Measurements from ENCODE around the gene IL7R.

Gene IL7R

DNA sequence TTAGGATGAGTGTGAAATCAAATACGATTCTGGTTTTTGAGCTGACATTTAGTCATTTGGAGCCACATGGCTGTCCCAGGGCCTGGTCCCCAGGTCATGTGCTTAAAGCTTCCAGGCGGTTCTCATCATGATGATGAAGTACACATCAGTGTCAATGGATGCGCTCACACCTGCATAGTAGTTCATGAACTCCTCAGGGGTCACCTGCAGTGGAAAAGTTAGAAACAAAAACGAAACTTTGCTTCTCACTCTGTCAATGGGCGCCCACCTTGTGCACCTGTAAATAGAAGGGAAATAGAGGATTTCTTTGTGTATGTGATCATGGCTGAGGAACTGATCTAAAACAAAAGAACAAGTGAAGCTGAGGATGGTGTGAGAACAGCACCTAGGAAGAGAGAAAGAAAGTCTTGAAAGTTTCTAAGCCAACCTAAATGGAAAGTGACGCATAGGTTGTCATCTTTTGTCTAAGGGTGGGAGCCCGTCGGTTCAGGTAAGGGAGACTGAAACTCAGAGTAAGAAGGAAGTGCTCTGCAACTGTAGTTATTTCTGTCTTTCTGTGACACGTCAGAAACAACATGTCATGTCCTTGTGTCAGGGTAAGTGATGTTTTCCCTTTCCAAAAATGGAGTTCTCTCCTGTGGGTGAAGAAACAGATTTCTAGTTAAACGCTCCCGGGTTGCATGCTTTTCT lies 47.9 kb downstream of the IL7R start:
- no peak for DNase-seq (ENCODE audit: low read depth in 2 of 2)

DNA sequence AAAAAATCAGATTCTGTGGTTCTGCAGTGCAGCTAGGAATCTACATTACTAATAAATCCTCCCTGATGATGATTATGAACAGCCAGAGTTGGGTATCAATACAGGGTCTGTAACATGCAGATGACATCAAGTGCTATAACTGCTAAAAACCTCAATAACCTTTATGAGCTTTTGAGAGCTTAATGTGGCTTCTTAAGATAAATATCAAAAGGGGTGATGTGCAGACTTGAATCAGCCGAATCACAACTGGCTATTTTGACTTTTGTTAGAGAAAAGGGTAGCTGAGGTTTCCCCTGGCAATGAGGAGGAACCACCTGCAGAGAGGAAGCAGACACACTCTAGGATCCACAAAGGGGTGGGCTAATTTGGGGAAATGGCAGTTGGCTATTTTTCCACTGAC lies 51.5 kb downstream of the IL7R start:
- peak; percentile 69 to 74 for DNase-seq (ENCODE audit: low read depth in 2 of 2)

DNA sequence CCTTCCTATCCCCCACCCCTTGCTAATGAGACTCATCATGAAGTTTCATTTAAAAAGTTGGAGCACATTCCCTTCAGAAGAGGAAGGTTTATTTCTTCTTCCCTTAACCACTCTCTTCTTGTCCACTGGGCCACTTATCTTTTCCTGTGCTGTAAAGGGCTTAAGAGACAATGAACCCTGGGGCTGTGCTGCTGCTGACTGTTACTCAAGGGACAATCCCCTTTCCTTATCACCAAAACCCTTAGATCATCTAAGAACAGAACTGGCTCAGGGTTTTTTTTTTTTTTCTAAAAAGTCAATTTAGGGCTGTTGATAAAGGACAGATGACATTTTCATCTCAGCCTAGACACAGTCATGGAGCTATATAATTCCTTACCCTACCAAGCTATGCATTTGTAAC lies 52.1 kb downstream of the IL7R start:
- no peak for DNase-seq (ENCODE audit: low read depth in 2 of 2)

DNA sequence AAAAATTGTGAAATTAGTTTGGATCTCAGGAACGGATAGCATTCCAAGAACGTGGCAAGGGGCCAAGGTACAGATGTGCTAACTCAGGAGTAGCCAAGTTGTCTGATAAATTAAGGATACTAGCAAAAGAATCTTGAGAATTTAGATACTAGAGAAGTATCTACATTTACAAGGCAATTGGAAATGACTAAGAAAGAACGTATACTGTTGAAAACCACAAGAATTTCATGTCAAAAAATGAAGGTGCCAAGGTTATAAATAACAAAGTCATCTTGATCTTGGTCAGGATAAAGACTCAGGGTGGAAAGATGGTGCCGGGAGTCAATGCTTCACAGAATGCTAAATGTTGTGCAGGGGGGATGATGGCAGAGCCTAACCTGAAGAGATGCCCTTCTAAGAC lies 62.5 kb downstream of the IL7R start:
- DNase-seq (ENCODE audit: low read depth in 2 of 2): peak; percentile 98 to 99

DNA sequence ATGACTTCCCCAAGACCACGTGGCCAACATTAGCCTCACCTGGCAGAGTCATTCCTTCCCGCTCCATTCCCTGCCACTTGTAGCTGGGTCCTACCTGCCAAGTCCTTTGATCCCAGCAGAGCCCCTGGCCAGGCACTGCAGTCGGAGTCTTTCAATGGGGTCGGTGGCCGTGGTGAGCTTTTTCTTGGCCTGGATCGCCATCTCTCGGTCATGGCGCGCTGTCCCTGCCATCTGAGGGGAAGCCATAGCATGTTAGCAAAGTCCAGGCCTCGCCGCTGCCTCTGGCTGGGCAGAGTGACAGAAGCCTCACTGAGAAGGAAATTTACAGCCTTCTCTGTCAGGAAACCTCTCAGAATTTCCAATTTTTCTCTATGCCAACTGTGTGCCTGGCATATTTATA lies 64.2 kb downstream of the IL7R start:
- DNase-seq (ENCODE audit: low read depth in 2 of 2): no peak

DNA sequence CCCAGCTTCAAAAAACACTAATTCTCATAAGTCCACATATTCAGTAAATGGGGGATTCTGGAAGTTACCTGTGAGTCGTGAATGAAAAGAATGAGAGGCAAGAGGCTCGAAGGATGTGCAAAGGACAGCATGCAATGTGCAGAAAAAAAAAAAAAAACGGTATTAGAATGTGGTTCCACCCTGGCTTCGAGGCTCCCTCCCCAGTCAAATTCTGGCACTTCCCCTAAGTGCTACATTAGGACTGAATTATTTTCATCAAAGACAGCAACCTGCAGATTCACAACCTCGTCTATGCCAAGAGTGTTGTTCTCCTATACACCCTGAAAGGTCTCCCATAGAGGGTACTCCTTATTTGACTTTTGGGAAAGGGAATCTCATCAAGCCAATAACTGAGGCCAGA lies 65.2 kb downstream of the IL7R start:
- DNase-seq (ENCODE audit: low read depth in 2 of 2): no peak

DNA sequence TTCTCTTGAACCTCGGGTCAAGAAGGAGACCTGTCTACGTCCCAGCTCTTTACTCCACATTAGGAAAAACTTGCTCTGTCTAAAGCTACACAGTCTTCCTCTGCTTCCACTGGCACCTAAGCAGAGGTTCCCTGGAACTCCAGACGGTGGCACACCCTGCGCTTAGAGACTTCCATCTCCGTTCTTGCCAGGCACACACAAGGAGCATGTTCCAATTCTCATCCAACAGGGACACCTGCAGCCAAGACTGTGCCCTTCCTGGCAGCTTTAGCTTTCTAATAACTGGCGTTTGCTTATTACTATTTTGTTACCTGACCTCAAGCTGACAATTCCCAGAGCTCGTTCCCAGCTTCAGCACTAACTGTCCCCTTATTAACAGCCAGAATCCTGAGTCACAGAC lies 65.8 kb downstream of the IL7R start:
- DNase-seq (ENCODE audit: low read depth in 2 of 2): no peak

DNA sequence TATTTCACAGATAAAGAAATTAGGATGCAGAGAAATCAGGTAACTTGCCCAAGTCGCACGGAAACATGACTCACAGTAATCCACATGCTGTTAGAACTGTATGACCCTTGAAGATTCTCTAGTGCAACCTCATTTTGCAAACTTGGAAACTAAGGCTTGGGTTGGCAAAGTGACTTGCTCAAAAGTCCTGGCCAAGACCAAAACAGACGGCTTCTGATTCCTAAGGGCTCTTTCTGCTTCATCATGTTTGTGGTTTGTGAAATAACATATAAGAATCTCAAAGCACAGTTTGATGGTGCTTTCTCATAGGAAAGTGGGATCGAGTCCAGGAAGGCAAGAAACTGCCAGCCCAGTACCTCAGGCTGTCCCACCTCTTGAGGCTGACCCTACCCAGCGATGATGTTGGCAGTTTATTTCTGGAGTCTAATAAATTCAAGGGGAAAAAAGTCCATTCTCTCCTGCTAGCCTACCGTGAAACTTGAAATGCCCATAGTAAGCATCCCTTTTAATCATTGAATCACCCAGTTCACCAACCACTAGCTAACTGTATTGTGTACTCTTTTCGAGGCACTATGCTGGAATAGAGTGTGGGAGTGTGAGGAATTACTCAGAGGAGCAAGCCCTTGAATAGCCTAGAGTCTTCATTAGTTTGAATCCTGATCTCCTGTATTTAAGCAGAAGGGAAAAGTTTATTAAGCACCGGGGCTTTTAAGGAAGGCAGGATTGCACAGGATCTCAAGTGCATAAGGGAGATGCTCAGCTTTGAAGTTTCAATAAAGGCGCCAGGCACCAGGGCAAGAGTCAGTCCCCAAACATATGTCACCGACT lies 67.6 kb downstream of the IL7R start:
- peak; percentile 54 to 57 for DNase-seq (ENCODE audit: low read depth in 2 of 2)

DNA sequence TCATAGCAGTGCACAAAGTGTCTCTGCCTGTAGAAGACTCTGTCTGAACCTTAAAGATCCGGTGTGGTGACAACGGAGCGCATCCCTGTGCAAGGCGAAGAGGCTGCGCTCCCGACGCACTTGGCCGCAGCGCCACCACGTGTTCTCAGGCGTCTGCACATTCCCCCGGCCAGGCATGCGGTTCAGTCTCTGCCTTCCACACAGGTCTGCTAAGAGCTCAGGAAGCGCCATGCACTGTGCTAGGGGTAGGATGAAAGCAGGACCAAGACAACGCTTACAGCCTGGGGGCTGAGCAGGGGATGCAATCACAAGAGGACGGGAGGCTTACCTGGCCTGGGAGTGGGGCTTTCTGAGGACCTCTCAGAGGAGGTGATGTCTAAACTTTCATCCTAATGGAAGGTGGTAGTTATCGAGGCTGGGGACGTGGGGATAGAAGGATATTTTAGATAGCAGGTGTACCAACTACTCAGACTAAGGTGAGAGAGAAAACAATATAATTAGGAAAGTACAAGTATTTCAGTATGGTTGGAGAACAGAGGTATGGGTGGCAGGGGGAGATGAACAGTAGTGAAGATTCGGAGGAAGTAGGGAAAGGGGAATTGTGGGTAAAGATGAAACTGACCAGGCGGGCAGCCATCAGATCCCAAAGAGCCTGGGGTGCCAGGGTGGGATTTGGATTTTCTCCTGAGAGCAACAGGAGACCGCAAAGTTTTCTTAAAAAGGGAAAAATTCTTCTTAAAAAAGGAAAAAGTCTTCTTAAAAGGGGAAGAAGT lies 68.4 kb downstream of the IL7R start:
- peak in 1 of 2 experiments; percentile 23 for DNase-seq (ENCODE audit: low read depth in 2 of 2)

DNA sequence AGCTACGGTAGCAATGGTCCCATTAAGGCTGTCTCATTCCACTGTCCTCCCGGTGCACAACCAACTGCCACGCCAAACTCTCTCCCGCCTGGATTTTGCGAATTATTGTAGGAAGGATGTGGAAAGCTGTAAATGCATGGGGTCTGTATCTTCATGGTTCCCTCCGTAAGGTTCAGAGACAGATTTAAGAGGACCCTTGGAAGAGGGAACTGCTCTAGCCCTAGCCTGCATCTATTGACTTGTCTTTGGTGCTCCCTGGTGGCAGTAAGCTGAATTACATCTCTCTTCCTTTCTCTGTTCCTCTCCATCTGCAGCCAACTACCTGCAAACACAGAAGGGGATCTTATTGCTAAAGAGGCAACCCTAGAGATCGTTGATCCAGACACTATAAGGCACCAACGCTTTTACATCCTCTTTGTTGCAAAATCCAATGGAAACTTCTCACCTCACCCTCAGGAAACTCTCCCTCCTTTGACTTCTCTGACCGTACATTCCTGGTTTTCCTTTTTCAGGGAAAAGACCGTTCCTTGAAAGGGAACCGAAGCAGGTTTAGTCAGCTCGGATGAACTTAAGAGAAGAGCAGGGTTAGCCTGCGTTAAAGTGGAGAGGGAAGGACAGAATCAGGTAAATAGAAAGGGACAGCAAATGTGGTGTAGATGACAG lies 69.8 kb downstream of the IL7R start:
- DNase-seq (ENCODE audit: low read depth in 2 of 2): no peak
